K562 (cell line): Measurements from ENCODE around the gene OAT. TPM values are rescaled to one million over a fixed set of nuclear protein-coding genes. Genes with fewer than 3 reads are reported as not detected.
"Not testable (repeated sequence)": the region's sequence is repeated elsewhere in the genome, so short reads cannot be mapped to it uniquely, and the experiment has no call there.

ENCODE experiments used
- ATAC-seq: fragments of 200-7000 bp; cut with Tn5 transposase; 3 replicates; pipeline ENCODE4 v1.9.1; 2020; ENCODE audit warnings: moderate library complexity
- BruUV-seq: library from RNA; stranded (reverse); fragments of 400-500 nt; replicated peaks from 2 replicates; lab custom pipeline; 2021; lab: Mats Ljungman, UMichigan
- CTCF ChIA-PET: fragments of 300-600 bp; formaldehyde crosslinking; extraction: SDS; loops from one replicate; lab custom pipeline; 2021; ENCODE audit warnings: low intra/inter-chr PET ratio; lab: Yijun Ruan, JAX
- POLR2A ChIA-PET: fragments of 300-600, 350-650 bp; sonication (Branson Sonifier 250); formaldehyde crosslinking; extraction: SDS; loops from one replicate; lab custom pipeline; 2021; ENCODE audit warnings: antibody characterized with exemption, inconsistent platforms; lab: Yijun Ruan, JAX
- DNase-seq, 4 experiments: peaks; one replicate each; pipeline versions ENCODE4 v3.0.0 to v3.0.0-alpha.2; 2011 to 2018; ENCODE audit warnings: low spot score in 3 of 4, mixed read lengths in 3 of 4; ENCODE audit errors: extremely low read depth in 1 of 4
- FAIRE-seq: peaks from 2 replicates; lab custom pipeline; 2011; peaks lifted over from hg19 to GRCh38; lab: Jason Lieb, UNC
- H2AFZ ChIP-seq: 2 replicates; pipeline ENCODE4 v1.6.0; 2011; ENCODE audit warnings: low read depth, low read length, control low read depth, inconsistent platforms
- H3K27ac ChIP-seq: fragments of 200-600 bp; 3 replicates; pipeline ENCODE4 v1.8.0; 2011; ENCODE audit warnings: low read depth, mild to moderate bottlenecking, control low read depth, inconsistent platforms, low read length, moderate library complexity, mixed read lengths; ENCODE audit errors: extremely low read depth
- H3K27me3 ChIP-seq, 2 experiments: fragments of 300-600 bp in 1 of 2; 2 replicates in 1 of 2; 3 replicates in 1 of 2; pipeline versions ENCODE4 v1.6.0 to v1.8.0; 2011; ENCODE audit warnings: inconsistent platforms in 2 of 2, low read length in 2 of 2, mild to moderate bottlenecking in 1 of 2, mixed read lengths in 1 of 2, moderate library complexity in 1 of 2; ENCODE audit not compliant: control insufficient read depth in 2 of 2, insufficient read depth in 2 of 2
- H3K36me3 ChIP-seq: fragments of 300-600 bp; 3 replicates; pipeline ENCODE4 v1.8.0; 2011; ENCODE audit warnings: mild to moderate bottlenecking, low read length, inconsistent platforms; ENCODE audit not compliant: control insufficient read depth, insufficient read depth
- H3K4me1 ChIP-seq, 2 experiments: fragments of 200-600 bp in 1 of 2; replicated peaks in 1 of 2; 2 replicates in 1 of 2; 3 replicates in 1 of 2; pipeline versions ENCODE4 v1.5.1 to v1.8.0; 2011; ENCODE audit warnings: inconsistent platforms in 2 of 2, low read length in 2 of 2, mild to moderate bottlenecking in 1 of 2, mixed read lengths in 1 of 2, moderate library complexity in 1 of 2; ENCODE audit not compliant: control insufficient read depth in 2 of 2, insufficient read depth in 2 of 2
- H3K4me2 ChIP-seq: 2 replicates; pipeline ENCODE4 v1.6.1; 2011; ENCODE audit warnings: low read length, control low read depth, inconsistent platforms, mixed read lengths; ENCODE audit not compliant: insufficient read depth
- H3K4me3 ChIP-seq: fragments of 200-600 bp; sonication (generic), shearing (Covaris generic); 2 replicates; pipeline ENCODE4 v1.5.1; 2016; ENCODE audit warnings: control low read depth, inconsistent platforms
- H3K79me2 ChIP-seq: fragments of 200-600 bp; 3 replicates; pipeline ENCODE4 v1.8.0; 2011; ENCODE audit warnings: low read length, inconsistent platforms; ENCODE audit not compliant: control insufficient read depth, insufficient read depth
- H3K9ac ChIP-seq, 2 experiments: 2 replicates each; pipeline versions ENCODE4 v1.6.0 to v1.6.1; 2011; ENCODE audit warnings: low read depth in 2 of 2, low read length in 2 of 2, control low read depth in 1 of 2, inconsistent platforms in 1 of 2, mild to moderate bottlenecking in 1 of 2, mixed read lengths in 1 of 2; ENCODE audit not compliant: insufficient read depth in 1 of 2
- H3K9me1 ChIP-seq: one replicate; pipeline ENCODE4 v1.6.0; 2011; ENCODE audit warnings: inconsistent platforms, mild to moderate bottlenecking, low read length, moderate library complexity; ENCODE audit not compliant: control insufficient read depth, insufficient read depth
- H3K9me3 ChIP-seq: replicated peaks from 2 replicates; pipeline ENCODE4 v1.5.1; 2011; ENCODE audit warnings: low read depth, low read length, inconsistent platforms; ENCODE audit not compliant: control insufficient read depth, insufficient read depth
- H4K20me1 ChIP-seq: replicated peaks from 2 replicates; pipeline ENCODE4 v1.6.1; 2011; ENCODE audit warnings: low read length, inconsistent platforms, mixed read lengths; ENCODE audit not compliant: control insufficient read depth, insufficient read depth
- ARID2 ChIP-seq: fragments of 450-650 bp; IDR thresholded peaks from 2 replicates; pipeline ENCODE4 v1.6.1; 2017; ENCODE audit warnings: antibody characterized with exemption, mild to moderate bottlenecking
- PTRF ChIP-seq: fragments of 450-650 bp; IDR thresholded peaks from 2 replicates; pipeline ENCODE4 v1.6.1; 2016; ENCODE audit warnings: mild to moderate bottlenecking, missing genetic modification characterization, missing compliant biosample characterization
- SPI1 ChIP-seq: IDR thresholded peaks from 2 replicates; pipeline ENCODE4 v1.6.1; 2011; ENCODE audit warnings: low read depth, low read length, control low read depth, borderline replicate concordance
- WGBS: fragments of 100-300 bp; shearing (Covaris generic); methylation state at CpG from one replicate; pipeline ENCODE4 v1.1.6; 2016; ENCODE audit warnings: low coverage, mixed read lengths; ENCODE audit not compliant: insufficient coverage; ENCODE audit errors: missing lambda C conversion rate; 5-methylcytosine and 5-hydroxymethylcytosine counted together
- in situ Hi-C: fragments of 300-500 bp; cut with MboI; formaldehyde crosslinking; loops from 4 replicates; pipeline ENCODE4 v1.15.0; 2018; ENCODE audit warnings: inconsistent platforms, mixed read lengths
- intact Hi-C: fragments of 100-400 bp; cut with micrococcal nuclease; formaldehyde crosslinking; loops from 2 replicates; pipeline ENCODE4 v1.14.2; 2022
- polyA plus RNA-seq, 8 experiments: library from polyadenylated mRNA; depleted of rRNA in 4 of 8; stranded (reverse) in 5 of 8; unstranded in 3 of 8; fragments of >200 nt; fragmentation: Nextera tagmentation in 2 of 8; fragmentation: Illumina TruSeq in 1 of 8; extraction: Ambion mirVana in 2 of 8; extraction: Trizol in 1 of 8; gene quantifications; 2 replicates each; pipeline versions ENCODE4 v1.2.1 to v1.2.3, GENCODE V29; 2011 to 2014; ENCODE audit warnings: inconsistent platforms in 1 of 8, missing spikeins in 1 of 8
- total RNA-seq, 7 experiments: library from RNA; depleted of rRNA in 6 of 7; stranded (reverse); fragments of >200 nt in 6 of 7; fragmentation: Illumina TruSeq in 2 of 7; extraction: Trizol in 2 of 7; gene quantifications; 2 replicates each; pipeline versions ENCODE4 v1.2.1 to v1.2.3, GENCODE V29; 2011 to 2021; ENCODE audit warnings: low replicate concordance in 1 of 7
- TF ChIP-seq, protein P1 (sequence below), 2 experiments: fragments of 450-650 bp in 1 of 2; sonication (generic) in 1 of 2; formaldehyde crosslinking in 1 of 2; IDR thresholded peaks; 2 replicates each; pipeline versions ENCODE4 v1.7.1 to v1.9.0; 2016 to 2022; ENCODE audit warnings: inconsistent platforms in 1 of 2, mild to moderate bottlenecking in 1 of 2, missing genetic modification reagents in 1 of 2

Gene OAT
- total and polyA plus RNA-seq, 9 of the 15 experiments (the other 6 are each of a cell fraction or from before 2014, with no cell fraction given): 100 to 312 (median 163) TPM

GRCh38 chr10:124369986-124370385 lies 48.7 kb downstream of the OAT start (continued):
- TF ChIP-seq, protein P1, sequence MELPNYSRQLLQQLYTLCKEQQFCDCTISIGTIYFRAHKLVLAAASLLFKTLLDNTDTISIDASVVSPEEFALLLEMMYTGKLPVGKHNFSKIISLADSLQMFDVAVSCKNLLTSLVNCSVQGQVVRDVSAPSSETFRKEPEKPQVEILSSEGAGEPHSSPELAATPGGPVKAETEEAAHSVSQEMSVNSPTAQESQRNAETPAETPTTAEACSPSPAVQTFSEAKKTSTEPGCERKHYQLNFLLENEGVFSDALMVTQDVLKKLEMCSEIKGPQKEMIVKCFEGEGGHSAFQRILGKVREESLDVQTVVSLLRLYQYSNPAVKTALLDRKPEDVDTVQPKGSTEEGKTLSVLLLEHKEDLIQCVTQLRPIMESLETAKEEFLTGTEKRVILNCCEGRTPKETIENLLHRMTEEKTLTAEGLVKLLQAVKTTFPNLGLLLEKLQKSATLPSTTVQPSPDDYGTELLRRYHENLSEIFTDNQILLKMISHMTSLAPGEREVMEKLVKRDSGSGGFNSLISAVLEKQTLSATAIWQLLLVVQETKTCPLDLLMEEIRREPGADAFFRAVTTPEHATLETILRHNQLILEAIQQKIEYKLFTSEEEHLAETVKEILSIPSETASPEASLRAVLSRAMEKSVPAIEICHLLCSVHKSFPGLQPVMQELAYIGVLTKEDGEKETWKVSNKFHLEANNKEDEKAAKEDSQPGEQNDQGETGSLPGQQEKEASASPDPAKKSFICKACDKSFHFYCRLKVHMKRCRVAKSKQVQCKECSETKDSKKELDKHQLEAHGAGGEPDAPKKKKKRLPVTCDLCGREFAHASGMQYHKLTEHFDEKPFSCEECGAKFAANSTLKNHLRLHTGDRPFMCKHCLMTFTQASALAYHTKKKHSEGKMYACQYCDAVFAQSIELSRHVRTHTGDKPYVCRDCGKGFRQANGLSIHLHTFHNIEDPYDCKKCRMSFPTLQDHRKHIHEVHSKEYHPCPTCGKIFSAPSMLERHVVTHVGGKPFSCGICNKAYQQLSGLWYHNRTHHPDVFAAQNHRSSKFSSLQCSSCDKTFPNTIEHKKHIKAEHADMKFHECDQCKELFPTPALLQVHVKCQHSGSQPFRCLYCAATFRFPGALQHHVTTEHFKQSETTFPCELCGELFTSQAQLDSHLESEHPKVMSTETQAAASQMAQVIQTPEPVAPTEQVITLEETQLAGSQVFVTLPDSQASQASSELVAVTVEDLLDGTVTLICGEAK (IDR thresholded peaks at IDR 0.05): no peak
- TF ChIP-seq, protein P1 (CRISPR knock-in tag; IDR thresholded peaks at IDR 0.05): no peak
- TF ChIP-seq SPI1 (no peak), ARID2 (no peak), PTRF (tag) (no peak)

GRCh38 chr10:124369533-124369932 lies 49.2 kb downstream of the OAT start:
- H3K4me1 ChIP-seq, in situ Hi-C loops, H3K9me3 ChIP-seq, H4K20me1 ChIP-seq, H3K79me2 ChIP-seq, H3K4me3 ChIP-seq, H3K9me1 ChIP-seq, H3K4me2 ChIP-seq, H3K36me3 ChIP-seq, ATAC-seq, CTCF ChIA-PET, BruUV-seq, H3K9ac ChIP-seq, DNase-seq, FAIRE-seq, H3K27ac ChIP-seq, POLR2A ChIA-PET, intact Hi-C loops, H2AFZ ChIP-seq: not testable (repeated sequence)
- H3K27me3 ChIP-seq: peaks cover 6 to 72% of the 10 kb centered on the region in 2 experiments; a peak in 4 of 5 replicates
- WGBS: 5% methylated on average over 4 of the region's 4 CpGs
